ENCODE measurements around the gene CDKAL1.
A peak's percentile ranks its signal among the peaks of the same experiment; 100 is the strongest.

The CDKAL1 gene

GRCh38 chr6:21142741-21143140, 608.5 kb downstream of the CDKAL1 start:
- no peak for DNase-seq (ENCODE audit: low read depth)

GRCh38 chr6:21143645-21144044, 609.4 kb downstream of the CDKAL1 start:
- DNase-seq (ENCODE audit: low read depth): no peak

GRCh38 chr6:21144928-21145327, 610.7 kb downstream of the CDKAL1 start:
- no peak for DNase-seq (ENCODE audit: low read depth)

GRCh38 chr6:21147995-21148394, 613.7 kb downstream of the CDKAL1 start:
- DNase-seq (ENCODE audit: low read depth): no peak

GRCh38 chr6:21149470-21149869, 615.2 kb downstream of the CDKAL1 start:
- no peak for DNase-seq (ENCODE audit: low read depth)

- no peak for DNase-seq (ENCODE audit: low read depth)
These were observed 616.4 kb downstream of the CDKAL1 start for GRCh38 chr6:21150667-21151066.

GRCh38 chr6:21151119-21151518, 616.9 kb downstream of the CDKAL1 start:
- DNase-seq (ENCODE audit: low read depth): no peak

- DNase-seq (ENCODE audit: low read depth): no peak
These were observed 617.3 kb downstream of the CDKAL1 start for GRCh38 chr6:21151530-21151929.

GRCh38 chr6:21157186-21157929, 623.1 kb downstream of the CDKAL1 start:
- DNase-seq (ENCODE audit: low read depth): peak; percentile 76

GRCh38 chr6:21158149-21158548, 623.9 kb downstream of the CDKAL1 start:
- no peak for DNase-seq (ENCODE audit: low read depth)

- no peak for DNase-seq (ENCODE audit: low read depth)
These were observed 624.6 kb downstream of the CDKAL1 start for GRCh38 chr6:21158873-21159272.

GRCh38 chr6:21159465-21159864, 625.2 kb downstream of the CDKAL1 start:
- no peak for DNase-seq (ENCODE audit: low read depth)

GRCh38 chr6:21161707-21162106, 627.5 kb downstream of the CDKAL1 start:
- DNase-seq (ENCODE audit: low read depth): no peak

GRCh38 chr6:21163110-21163837, 629.0 kb downstream of the CDKAL1 start:
- DNase-seq (ENCODE audit: low read depth): peak; percentile 3

GRCh38 chr6:21163838-21164180, 629.6 kb downstream of the CDKAL1 start:
- DNase-seq (ENCODE audit: low read depth): no peak

GRCh38 chr6:21164768-21165326, 630.6 kb downstream of the CDKAL1 start:
- no peak for DNase-seq (ENCODE audit: low read depth)

- no peak for DNase-seq (ENCODE audit: low read depth)
These were observed 632.5 kb downstream of the CDKAL1 start for GRCh38 chr6:21166754-21167153.

GRCh38 chr6:21167790-21168189, 633.5 kb downstream of the CDKAL1 start:
- no peak for DNase-seq (ENCODE audit: low read depth)

GRCh38 chr6:21171801-21172200, 637.5 kb downstream of the CDKAL1 start:
- DNase-seq (ENCODE audit: low read depth): no peak

GRCh38 chr6:21173031-21173430, 638.8 kb downstream of the CDKAL1 start:
- no peak for DNase-seq (ENCODE audit: low read depth)

GRCh38 chr6:21173678-21174077, 639.4 kb downstream of the CDKAL1 start:
- DNase-seq (ENCODE audit: low read depth): no peak

GRCh38 chr6:21176197-21176596, 641.9 kb downstream of the CDKAL1 start:
- no peak for DNase-seq (ENCODE audit: low read depth)

- DNase-seq (ENCODE audit: low read depth): no peak
These were observed 645.9 kb downstream of the CDKAL1 start for GRCh38 chr6:21180155-21180554.
